Spleen (tissue), 7 donors: ENCODE results near the gene YIF1B.

Experiments used
- POLR2A ChIP-seq, 3 donors: fragments of 450-650 bp; IDR thresholded peaks; one replicate each; pipeline ENCODE4 v1.5.1; 2017; ENCODE audit warnings: antibody characterized with exemption in 3 of 3, mild to moderate bottlenecking in 1 of 3
- POLR2AphosphoS5 ChIP-seq, 3 donors: sonication (generic); formaldehyde crosslinking; IDR thresholded peaks; one replicate each; pipeline ENCODE4 v1.5.1; 2017; ENCODE audit warnings: antibody characterized with exemption in 3 of 3
- TF ChIP-seq, protein P1 (sequence below), 11 experiments: fragments of 200-600 bp in 7 of 11; fragments of 450-650 bp in 4 of 11; sonication (generic) in 4 of 11; IDR thresholded peaks in 8 of 11; conservative IDR thresholded peaks in 3 of 11; 1 replicate in 7 of 11; 2 replicates in 4 of 11; pipeline versions ENCODE4 v1.4.0 to v1.8.0; 2016 to 2021; ENCODE audit warnings: antibody characterized with exemption in 11 of 11, inconsistent platforms in 4 of 11, mild to moderate bottlenecking in 1 of 11
- donor health status: DM: no; HTN: no; CAD: no; lungs with moderate emphysema.
- donor health status: DM: no; HTN: no; CAD: no.
- donor health status: DM: no; HTN: no; CAD: no.

DNA sequence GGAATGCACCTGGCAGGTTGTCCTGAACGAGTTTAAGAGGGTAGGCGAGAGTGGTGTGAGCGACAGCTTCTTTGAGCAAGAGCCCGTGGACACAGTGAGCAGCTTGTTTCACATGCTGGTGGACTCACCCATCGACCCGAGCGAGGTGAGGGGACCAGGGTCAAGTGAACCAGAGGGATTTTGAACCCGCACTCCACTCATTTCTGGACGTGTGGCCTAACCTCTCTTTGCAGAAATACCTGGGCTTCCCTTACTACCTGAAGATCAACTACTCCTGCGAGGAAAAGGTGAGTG, 21.6 kb upstream of the YIF1B start:
- no peak for TF ChIP-seq POLR2AphosphoS5 (IDR thresholded peaks at IDR 0.05)
- TF ChIP-seq POLR2A (IDR thresholded peaks at IDR 0.05) = no peak
- TF ChIP-seq, protein P1, sequence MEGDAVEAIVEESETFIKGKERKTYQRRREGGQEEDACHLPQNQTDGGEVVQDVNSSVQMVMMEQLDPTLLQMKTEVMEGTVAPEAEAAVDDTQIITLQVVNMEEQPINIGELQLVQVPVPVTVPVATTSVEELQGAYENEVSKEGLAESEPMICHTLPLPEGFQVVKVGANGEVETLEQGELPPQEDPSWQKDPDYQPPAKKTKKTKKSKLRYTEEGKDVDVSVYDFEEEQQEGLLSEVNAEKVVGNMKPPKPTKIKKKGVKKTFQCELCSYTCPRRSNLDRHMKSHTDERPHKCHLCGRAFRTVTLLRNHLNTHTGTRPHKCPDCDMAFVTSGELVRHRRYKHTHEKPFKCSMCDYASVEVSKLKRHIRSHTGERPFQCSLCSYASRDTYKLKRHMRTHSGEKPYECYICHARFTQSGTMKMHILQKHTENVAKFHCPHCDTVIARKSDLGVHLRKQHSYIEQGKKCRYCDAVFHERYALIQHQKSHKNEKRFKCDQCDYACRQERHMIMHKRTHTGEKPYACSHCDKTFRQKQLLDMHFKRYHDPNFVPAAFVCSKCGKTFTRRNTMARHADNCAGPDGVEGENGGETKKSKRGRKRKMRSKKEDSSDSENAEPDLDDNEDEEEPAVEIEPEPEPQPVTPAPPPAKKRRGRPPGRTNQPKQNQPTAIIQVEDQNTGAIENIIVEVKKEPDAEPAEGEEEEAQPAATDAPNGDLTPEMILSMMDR (IDR thresholded peaks at IDR 0.05 in 8 of 11, conservative IDR thresholded peaks at IDR 0.05 in 3 of 11) = no peak
